HG02642 (cell line): ENCODE measurements around the gene C17orf78.
"Not testable (repeated sequence)": the region's sequence is repeated elsewhere in the genome, so short reads cannot be mapped to it uniquely, and the experiment has no call there.

Experiments used
- ATAC-seq: cut with Tn5 transposase; IDR thresholded peaks from one replicate; pipeline ENCODE4 v1.9.1; 2021; ENCODE audit warnings: mild to moderate bottlenecking; ENCODE audit not compliant: unreplicated experiment, poor library complexity

C17orf78 gene

GRCh38 chr17:37385474-37385990 is 9.7 kb downstream of the C17orf78 start:
- ATAC-seq: no peak

- ATAC-seq: no peak
Measured at GRCh38 chr17:37386462-37386861, 10.7 kb downstream of the C17orf78 start.

GRCh38 chr17:37388266-37388665 is 12.5 kb downstream of the C17orf78 start:
- ATAC-seq: no peak

DNA sequence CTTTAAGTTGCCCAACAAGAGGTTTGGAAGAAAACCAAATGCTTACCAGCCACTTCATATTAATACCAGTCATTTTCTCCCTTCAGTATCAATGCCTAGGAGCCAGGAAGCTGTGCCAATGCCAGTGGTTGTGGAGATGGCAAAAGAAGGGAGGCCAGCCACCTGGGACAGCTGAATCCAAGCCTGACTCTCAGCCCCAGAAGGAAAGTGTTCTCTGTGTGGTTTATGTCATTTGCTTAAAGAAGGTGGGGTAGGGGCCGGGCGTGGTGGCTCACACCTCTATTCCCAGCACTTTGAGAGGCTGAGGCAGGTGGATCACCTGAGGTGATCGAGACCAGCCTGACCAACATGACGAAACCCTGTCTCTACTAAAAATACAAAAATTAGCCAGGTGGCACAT is 13.4 kb downstream of the C17orf78 start:
- ATAC-seq: no peak

- no peak for ATAC-seq
Measured at GRCh38 chr17:37391146-37391545, 15.4 kb downstream of the C17orf78 start.

- no peak for ATAC-seq
Measured at GRCh38 chr17:37392024-37392590, 16.3 kb downstream of the C17orf78 start.

DNA sequence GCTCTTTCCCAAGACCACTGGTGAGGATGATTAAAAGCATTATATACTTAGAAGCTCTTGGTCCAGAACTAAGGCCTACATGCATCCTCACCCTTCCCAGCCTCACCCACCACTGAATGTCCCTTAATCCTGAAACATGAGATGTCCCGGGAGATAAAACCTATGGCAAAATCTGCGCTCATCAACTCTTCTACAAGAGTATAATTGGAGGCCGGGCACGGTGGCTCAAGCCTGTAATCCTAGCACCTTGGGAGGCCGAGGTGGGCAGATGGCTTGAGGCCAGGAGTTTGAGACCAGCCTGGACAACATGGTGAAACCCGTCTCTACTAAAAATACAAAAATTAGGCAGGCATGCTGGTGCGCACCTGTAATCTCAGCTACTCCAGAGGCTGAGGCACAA is 17.6 kb downstream of the C17orf78 start:
- no peak for ATAC-seq

- ATAC-seq: no peak
Measured at GRCh38 chr17:37399265-37399803, 23.5 kb downstream of the C17orf78 start.

- ATAC-seq: no peak
Measured at GRCh38 chr17:37400505-37400904, 24.7 kb downstream of the C17orf78 start.

GRCh38 chr17:37405522-37405921 is 29.7 kb downstream of the C17orf78 start:
- not testable (repeated sequence) for ATAC-seq

DNA sequence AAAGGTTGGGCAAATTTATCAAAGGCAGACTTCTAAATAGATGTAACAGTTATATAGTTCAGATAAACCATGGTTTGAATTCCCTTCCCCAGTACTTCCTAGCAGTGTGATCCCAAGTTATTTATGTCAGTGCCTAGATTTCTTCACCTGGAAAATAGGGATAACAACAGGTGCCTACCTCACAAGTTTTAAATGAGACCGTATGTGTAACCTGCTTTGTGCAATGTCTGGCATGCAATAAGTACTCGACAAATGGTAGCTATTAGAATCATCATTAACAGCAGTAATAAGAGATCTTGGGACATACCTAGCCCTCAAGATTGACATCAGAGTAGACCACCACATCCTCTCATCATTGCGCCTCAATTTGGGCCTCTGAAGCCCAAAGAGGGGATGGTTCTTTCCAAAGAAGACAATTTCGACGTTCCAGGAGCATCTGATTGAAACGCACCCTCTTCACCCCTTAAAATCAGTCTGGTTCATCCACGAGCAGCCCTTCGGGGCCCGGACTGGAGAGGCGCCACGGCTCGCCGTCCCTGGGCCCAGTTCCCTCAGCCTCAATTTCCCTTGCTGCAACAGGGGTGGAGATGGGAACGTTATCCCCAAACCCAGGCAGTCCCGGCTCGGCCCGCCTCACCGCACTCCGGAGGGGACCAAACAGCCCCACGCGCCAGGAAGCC is 30.3 kb downstream of the C17orf78 start:
- peak; percentile 29 for ATAC-seq

- ATAC-seq: peak; percentile 87
Measured at GRCh38 chr17:37406635-37407461, 31.1 kb downstream of the C17orf78 start, which contains the start of the genes ACACA and TADA2A. Gene ACACA, minus strand, starts transcription at chr17:37406836. Its CDS starts 537 bp downstream, at chr17:37406299. Gene TADA2A, plus strand, starts transcription at chr17:37406886. Its CDS starts 4,480 bp downstream, at chr17:37411366.

GRCh38 chr17:37408145-37408479 is 32.3 kb downstream of the C17orf78 start:
- not testable (repeated sequence) for ATAC-seq

- ATAC-seq: no peak
Measured at GRCh38 chr17:37410357-37410756, 34.6 kb downstream of the C17orf78 start.

GRCh38 chr17:37413875-37414519 is 38.2 kb downstream of the C17orf78 start:
- ATAC-seq: no peak

- ATAC-seq: no peak
Measured at GRCh38 chr17:37417852-37418251, 42.1 kb downstream of the C17orf78 start.

DNA sequence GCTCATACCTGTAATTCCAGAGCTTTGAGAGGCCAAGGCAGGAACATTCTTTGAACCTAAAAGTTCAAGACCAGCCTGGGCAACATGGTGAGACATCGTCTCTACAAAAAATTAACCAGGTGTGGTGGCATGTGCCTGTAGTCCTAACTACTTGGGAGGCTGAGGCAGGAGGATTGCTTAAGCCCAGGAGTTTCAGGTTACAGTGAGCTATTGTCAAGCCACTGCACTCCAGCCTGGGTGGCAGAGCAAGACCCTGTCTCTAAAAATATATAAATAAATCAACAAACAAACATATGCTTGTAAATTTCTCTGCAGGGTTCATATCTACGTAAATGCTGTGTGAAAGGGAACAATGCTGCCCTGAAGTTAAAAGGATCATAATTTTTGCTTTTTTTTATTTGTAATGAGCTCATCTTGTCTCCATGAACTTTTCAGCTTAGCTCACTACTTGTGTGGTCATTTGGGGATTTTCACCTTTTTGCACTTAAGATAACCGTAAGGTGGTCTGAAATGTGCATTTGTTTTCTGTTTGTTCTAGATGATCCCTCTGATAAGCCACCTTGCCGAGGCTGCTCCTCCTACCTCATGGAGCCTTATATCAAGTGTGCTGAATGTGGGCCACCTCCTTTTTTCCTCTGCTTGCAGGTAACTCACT is 47.3 kb downstream of the C17orf78 start:
- ATAC-seq: no peak

DNA sequence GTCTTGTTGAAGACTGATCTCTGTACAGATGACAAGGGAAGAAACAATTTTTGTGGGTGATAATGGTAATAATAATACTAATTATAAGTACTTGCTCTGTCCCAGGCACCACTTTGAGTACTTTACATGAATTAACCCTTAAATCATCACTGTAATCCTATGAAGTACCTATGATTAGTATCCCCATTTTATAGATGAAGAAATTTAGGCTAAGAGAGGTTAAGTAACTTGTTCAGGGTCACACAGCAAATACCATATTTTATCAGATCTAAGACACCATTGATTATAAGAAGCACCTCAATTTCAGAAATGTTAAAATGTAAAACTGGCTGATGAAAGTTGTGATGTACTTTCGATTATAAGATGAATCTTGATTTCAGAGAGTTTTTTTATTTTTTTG is 49.5 kb downstream of the C17orf78 start:
- ATAC-seq: no peak

DNA sequence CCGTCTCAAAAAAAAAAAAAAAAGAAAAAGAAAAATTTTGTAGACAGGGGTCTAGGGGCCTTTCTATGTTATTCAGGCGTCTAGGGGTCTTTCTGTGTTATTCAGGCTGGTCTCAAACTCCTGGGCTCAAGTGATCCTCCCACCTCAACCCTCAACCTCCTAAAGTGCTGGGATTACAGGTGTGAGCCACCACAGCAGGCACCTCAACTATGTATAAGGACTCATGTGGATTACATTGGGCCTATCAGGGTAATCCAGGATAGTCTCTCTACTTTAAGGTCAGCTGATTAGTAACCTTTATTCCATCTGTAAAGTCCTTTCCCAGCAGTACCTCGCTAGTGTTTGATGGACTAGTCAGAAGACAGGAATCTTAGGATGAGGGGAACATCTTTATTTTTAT is 53.3 kb downstream of the C17orf78 start:
- ATAC-seq: no peak

GRCh38 chr17:37429453-37429852 is 53.7 kb downstream of the C17orf78 start:
- ATAC-seq: no peak
